Endodermal cell (in vitro differentiated cells): Measurements from ENCODE around the gene FBXW4. TPM values are rescaled to one million over a fixed set of nuclear protein-coding genes. Genes with fewer than 3 reads are reported as not detected.

Experiments
- DNase-seq: peaks from one replicate; pipeline ENCODE4 v3.0.0-alpha.2; 2017
- H3K27ac ChIP-seq: 2 replicates; pipeline ENCODE4 v1.5.1; 2013; ENCODE audit warnings: mild to moderate bottlenecking, low read depth, low read length, moderate library complexity
- H3K27me3 ChIP-seq: 2 replicates; pipeline ENCODE4 v1.6.1; 2013; ENCODE audit warnings: mild to moderate bottlenecking, low read length, moderate library complexity; ENCODE audit not compliant: insufficient read depth, control insufficient read depth, poor library complexity, severe bottlenecking
- H3K36me3 ChIP-seq: 2 replicates; pipeline ENCODE4 v1.7.0; 2013; ENCODE audit warnings: mild to moderate bottlenecking, low read length, moderate library complexity; ENCODE audit not compliant: control insufficient read depth, insufficient read depth
- H3K4me1 ChIP-seq: one replicate; pipeline ENCODE4 v1.7.0; 2013; ENCODE audit warnings: low read length; ENCODE audit not compliant: control insufficient read depth, insufficient read depth
- H3K4me3 ChIP-seq: 2 replicates; pipeline ENCODE4 v1.5.1; 2013; ENCODE audit warnings: mild to moderate bottlenecking, low read length, moderate library complexity
- H3K9ac ChIP-seq: 2 replicates; pipeline ENCODE4 v1.6.1; 2013; ENCODE audit warnings: mild to moderate bottlenecking, low read length, moderate library complexity; ENCODE audit not compliant: poor library complexity, severe bottlenecking; ENCODE audit errors: extremely low read depth
- H3K9me3 ChIP-seq: 2 replicates; pipeline ENCODE4 v1.6.1; 2013; ENCODE audit warnings: mild to moderate bottlenecking, low read length, moderate library complexity; ENCODE audit not compliant: control insufficient read depth
- H3K27ac Mint-ChIP-seq: 2 replicates; pipeline ENCODE4 v1.8.0; 2020; ENCODE audit warnings: mixed read lengths
- H3K27me3 Mint-ChIP-seq: 2 replicates; pipeline ENCODE4 v1.8.0; 2021; ENCODE audit warnings: mild to moderate bottlenecking, mixed read lengths; ENCODE audit not compliant: insufficient read depth
- H3K36me3 Mint-ChIP-seq: 2 replicates; pipeline ENCODE4 v1.8.0; 2020; ENCODE audit warnings: low read depth, mixed read lengths
- H3K4me1 Mint-ChIP-seq: 2 replicates; pipeline ENCODE4 v1.8.0; 2020; ENCODE audit warnings: mixed read lengths
- H3K4me3 Mint-ChIP-seq: 2 replicates; pipeline ENCODE4 v1.8.0; 2020; ENCODE audit warnings: mild to moderate bottlenecking, moderate library complexity, mixed read lengths
- H3K9me3 Mint-ChIP-seq: 2 replicates; pipeline ENCODE4 v1.8.0; 2020; ENCODE audit warnings: mild to moderate bottlenecking, mixed read lengths
- WGBS, 2 experiments: methylation state at CpG; one replicate each; pipeline versions ENCODE4 v1.1.5 to v1.1.7; 2013; ENCODE audit warnings: missing lambda C conversion rate in 2 of 2, mixed read lengths in 1 of 2; ENCODE audit not compliant: insufficient coverage in 1 of 2, insufficient read length in 1 of 2; 5-methylcytosine and 5-hydroxymethylcytosine counted together
- total RNA-seq, 2 donors: library from RNA; stranded (reverse); fragmentation: NEBNext Ultra II Directional in 1 of 2; extraction: Animal tissue kit (Norgen Biotek cat#: 25700) in 1 of 2; gene quantifications; 2 replicates in 1 of 2; 3 replicates in 1 of 2; pipeline ENCODE4 v1.2.1, GENCODE V29; 2021
- TF ChIP-seq, protein P1 (sequence below): fragments of 200-600 bp; sonication (generic); conservative IDR thresholded peaks from 2 replicates; pipeline ENCODE4 v1.5.0; 2021; ENCODE audit warnings: antibody characterized with exemption, mild to moderate bottlenecking

FBXW4 gene
- total RNA-seq, 2 donors from 2014 or later = 63.8 to 70.9 TPM

GRCh38 chr10:101570428-101571270 is 124.3 kb downstream of the FBXW4 start:
- Histone ChIP-seq H3K27ac (no peak overlapping the region), H3K9ac (no peak overlapping the region), H3K9me3 (no peaks in the 10 kb centered on the region), H3K4me1 (peaks cover 3% of the 10 kb centered on the region), H3K36me3 (no peaks in the 10 kb centered on the region), H3K4me3 (peak overlapping the region; percentile 82), H3K27me3 (peaks cover 69% of the 10 kb centered on the region)
- H3K27ac Mint-ChIP-seq = no peak overlapping the region
- 32 to 86% methylated on average over 4 to 37 of the region's 37 CpGs for WGBS, 2 experiments
- peaks cover 4% of the 10 kb centered on the region for H3K9me3 Mint-ChIP-seq
- TF ChIP-seq, protein P1, sequence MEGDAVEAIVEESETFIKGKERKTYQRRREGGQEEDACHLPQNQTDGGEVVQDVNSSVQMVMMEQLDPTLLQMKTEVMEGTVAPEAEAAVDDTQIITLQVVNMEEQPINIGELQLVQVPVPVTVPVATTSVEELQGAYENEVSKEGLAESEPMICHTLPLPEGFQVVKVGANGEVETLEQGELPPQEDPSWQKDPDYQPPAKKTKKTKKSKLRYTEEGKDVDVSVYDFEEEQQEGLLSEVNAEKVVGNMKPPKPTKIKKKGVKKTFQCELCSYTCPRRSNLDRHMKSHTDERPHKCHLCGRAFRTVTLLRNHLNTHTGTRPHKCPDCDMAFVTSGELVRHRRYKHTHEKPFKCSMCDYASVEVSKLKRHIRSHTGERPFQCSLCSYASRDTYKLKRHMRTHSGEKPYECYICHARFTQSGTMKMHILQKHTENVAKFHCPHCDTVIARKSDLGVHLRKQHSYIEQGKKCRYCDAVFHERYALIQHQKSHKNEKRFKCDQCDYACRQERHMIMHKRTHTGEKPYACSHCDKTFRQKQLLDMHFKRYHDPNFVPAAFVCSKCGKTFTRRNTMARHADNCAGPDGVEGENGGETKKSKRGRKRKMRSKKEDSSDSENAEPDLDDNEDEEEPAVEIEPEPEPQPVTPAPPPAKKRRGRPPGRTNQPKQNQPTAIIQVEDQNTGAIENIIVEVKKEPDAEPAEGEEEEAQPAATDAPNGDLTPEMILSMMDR = peak; percentile 13
- DNase-seq = no peak
- H3K36me3 Mint-ChIP-seq = no peaks in the 10 kb centered on the region
- peaks cover 10% of the 10 kb centered on the region for H3K4me1 Mint-ChIP-seq
- H3K27me3 Mint-ChIP-seq = peaks cover 72% of the 10 kb centered on the region
- H3K4me3 Mint-ChIP-seq = peak overlapping the region; percentile 60

DNA sequence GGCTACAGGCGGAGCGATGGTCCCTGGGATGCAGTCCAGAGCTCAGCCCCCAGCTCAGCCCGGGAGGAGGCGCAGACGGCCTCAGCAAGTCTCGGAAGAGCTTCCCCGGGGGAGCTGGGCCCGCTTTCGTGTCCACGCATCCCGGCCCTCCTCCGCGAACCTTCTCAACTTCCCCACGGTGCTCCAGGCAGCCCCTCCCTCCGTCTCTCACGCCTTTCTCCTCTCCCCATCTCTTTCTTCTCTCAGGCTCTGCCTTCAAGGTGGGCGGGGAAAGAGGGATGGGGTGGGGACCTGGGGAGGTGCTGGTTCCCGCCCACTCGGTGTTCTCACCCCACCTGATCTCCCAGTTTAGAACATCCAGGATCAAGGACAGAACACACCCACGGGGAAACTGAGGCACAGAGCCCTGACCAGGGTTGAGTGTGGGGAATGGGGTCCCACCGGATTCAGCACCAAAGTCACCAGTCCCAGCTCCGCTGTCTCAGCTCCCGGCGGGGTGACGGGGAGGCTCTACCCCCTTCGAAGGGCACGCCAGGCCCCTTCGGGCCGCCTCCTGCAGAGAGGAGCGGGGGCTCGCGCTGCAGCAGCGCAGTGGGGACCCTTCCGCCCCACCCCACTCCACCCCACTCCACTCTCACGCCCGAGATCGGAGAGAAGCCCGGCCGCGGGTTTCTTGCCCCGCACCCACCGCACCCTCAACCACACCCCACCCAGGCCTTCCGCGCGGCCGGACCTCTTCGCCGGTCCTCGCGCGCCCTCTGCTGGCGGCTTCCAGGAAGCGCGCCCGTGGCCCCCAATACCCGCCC is 125.1 kb downstream of the FBXW4 start:
- Mint-ChIP-seq H3K36me3 (no peaks in the 10 kb centered on the region), H3K27ac (no peak overlapping the region), H3K4me3 (peak overlapping the region; percentile 60), H3K4me1 (peaks cover 9% of the 10 kb centered on the region), H3K9me3 (peaks cover 4% of the 10 kb centered on the region), H3K27me3 (peaks cover 81% of the 10 kb centered on the region)
- TF ChIP-seq, protein P1 = peak; percentile 96
- Histone ChIP-seq H3K9me3 (no peaks in the 10 kb centered on the region), H3K27ac (no peak overlapping the region), H3K4me1 (peaks cover 3% of the 10 kb centered on the region), H3K4me3 (peak overlapping the region; percentile 82), H3K9ac (peak overlapping the region; percentile 42), H3K36me3 (no peaks in the 10 kb centered on the region), H3K27me3 (peaks cover 69% of the 10 kb centered on the region)
- peak; percentile 92 for DNase-seq
- WGBS, 2 experiments = 0 to 5% methylated on average over 1 to 53 of the region's 56 CpGs

- no peak overlapping the region for H3K27ac Mint-ChIP-seq
- TF ChIP-seq, protein P1 = no peak
- Histone ChIP-seq H3K27ac (no peak overlapping the region), H3K9me3 (no peaks in the 10 kb centered on the region), H3K4me1 (peaks cover 3% of the 10 kb centered on the region), H3K9ac (no peak overlapping the region), H3K4me3 (no peak overlapping the region), H3K27me3 (peaks cover 69% of the 10 kb centered on the region), H3K36me3 (no peaks in the 10 kb centered on the region)
- WGBS, 2 experiments = 9 to 25% methylated on average over 6 to 11 of the region's 11 CpGs
- H3K27me3 Mint-ChIP-seq = peaks cover 83% of the 10 kb centered on the region
- peak overlapping the region; percentile 60 for H3K4me3 Mint-ChIP-seq
- H3K9me3 Mint-ChIP-seq = peaks cover 4% of the 10 kb centered on the region
- peaks cover 9% of the 10 kb centered on the region for H3K4me1 Mint-ChIP-seq
- no peak for DNase-seq
- no peaks in the 10 kb centered on the region for H3K36me3 Mint-ChIP-seq
These were observed 125.7 kb downstream of the FBXW4 start for GRCh38 chr10:101569323-101569621.
